Measurements from ENCODE around the gene GJD3.

GJD3 gene

GRCh38 chr17:40366861-40367518 lies 2.5 kb upstream of the GJD3 start:
- no peak for DNase-seq

DNA sequence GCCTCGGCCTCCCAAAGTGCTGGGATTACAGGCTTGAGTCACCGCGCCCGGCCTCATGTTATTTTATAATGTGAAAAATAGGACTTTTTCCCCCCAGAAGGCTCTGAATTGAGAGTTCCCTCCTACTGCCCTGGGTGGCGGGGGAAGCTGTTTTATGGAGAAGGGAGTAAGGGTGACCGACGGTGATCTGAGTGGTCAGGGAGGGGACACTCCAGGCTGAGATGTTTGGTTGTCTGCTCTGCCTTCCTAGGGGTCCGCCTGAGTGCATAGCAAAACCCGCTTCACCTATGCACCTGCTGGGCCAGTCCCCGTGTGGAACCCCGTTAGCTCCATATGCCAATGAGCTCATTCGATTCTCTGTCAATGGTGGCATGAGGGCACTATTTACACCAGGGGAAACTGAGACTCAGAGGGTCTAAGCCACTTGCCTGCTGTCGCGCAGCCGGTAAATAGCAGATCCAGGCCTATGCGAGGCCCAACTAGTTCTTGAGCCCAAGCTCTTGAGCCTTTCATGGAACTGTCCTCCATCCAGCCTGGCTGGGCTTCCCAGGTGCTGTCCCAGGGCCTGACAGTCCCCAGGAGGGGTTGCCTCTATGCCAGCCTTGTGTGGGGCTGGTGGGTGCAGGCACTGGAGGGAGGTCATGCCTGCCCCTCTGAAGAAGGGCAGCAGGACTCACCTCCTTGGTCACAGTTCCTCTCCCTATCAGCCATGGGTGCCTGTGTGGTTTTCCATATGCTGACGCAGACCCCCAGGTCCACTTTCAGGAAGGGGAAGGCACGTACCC lies 1.7 kb upstream of the GJD3 start:
- no peak for DNase-seq

DNA sequence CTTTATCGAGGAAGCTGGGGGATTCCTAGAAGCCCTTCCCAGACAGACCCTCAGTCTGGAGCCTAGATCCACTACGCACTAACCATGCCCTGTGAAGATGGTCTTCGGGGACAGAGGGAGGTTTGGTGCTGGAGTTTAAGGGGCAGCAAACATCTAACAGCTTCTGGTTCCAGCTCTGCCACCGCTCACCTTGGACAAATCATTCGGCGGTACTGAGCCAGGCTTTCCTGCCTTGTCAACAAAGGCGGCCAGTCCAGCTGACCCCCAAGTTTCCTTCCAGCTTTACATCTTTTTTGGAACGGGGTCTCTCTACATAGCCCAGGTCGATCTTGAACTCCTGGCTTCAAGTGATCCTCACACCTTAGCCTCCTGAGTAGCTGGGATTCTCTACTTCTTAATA lies 369 bp upstream of the GJD3 start:
- no peak for DNase-seq

DNA sequence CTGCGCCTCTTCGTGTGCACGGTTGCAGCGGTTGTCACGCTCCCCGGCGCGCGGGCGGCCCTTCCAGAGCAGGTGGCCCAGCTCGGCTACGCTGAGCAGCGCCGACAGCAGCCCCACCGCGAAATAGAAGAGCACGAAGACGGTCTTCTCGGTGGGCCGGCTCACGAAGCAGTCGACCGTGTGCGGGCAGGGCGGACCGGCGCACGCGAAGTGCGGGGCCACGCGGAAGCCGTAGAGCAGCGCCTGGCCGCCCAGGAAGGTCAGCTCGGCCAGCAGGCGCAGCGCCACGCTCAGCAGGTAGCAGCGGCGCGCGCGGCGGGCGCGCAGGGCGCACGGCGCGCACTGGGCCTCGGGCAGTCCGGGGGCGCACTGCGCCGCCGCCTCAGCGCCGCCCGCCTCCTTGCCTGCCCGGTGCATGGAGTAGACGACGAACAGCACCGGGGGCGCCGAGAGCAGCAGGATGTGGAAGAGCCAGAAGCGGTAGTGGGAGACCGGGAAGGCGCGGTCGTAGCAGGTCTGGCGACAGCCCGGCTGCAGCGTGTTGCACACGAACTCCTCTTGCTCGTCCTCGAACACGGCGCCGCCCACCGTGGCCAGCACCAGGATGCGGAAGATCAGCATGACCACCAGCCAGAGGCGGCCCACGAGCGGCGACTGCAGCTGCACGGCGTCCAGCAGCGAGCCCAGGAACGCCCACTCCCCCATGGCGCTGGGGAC lies 1.3 kb downstream of the GJD3 start:
- peak; percentile 37 for DNase-seq

DNA sequence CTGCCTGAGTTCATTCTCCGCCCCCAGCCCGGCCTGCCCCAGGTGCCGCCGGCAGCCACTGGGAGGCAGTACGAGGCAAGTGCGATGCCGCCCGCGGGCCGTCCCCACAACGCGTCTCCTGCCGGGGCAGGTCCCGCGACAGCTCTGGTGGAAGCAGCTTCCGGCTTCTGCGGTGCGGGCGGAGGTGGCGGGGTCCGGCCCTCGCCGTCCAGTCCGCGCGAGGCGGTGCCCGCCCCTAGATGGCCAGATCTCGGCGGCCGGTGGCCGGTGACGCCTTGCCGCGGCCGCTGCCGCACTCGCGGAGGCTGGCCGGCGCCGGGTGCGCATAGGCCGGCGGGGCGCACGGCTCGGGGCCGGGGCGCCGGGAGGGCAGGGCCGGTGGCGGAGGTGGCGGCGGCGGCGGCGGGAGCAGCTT lies 1.8 kb downstream of the GJD3 start:
- DNase-seq: peak; percentile 67

- DNase-seq: no peak
These were observed 2.4 kb downstream of the GJD3 start for GRCh38 chr17:40361925-40362695.

DNA sequence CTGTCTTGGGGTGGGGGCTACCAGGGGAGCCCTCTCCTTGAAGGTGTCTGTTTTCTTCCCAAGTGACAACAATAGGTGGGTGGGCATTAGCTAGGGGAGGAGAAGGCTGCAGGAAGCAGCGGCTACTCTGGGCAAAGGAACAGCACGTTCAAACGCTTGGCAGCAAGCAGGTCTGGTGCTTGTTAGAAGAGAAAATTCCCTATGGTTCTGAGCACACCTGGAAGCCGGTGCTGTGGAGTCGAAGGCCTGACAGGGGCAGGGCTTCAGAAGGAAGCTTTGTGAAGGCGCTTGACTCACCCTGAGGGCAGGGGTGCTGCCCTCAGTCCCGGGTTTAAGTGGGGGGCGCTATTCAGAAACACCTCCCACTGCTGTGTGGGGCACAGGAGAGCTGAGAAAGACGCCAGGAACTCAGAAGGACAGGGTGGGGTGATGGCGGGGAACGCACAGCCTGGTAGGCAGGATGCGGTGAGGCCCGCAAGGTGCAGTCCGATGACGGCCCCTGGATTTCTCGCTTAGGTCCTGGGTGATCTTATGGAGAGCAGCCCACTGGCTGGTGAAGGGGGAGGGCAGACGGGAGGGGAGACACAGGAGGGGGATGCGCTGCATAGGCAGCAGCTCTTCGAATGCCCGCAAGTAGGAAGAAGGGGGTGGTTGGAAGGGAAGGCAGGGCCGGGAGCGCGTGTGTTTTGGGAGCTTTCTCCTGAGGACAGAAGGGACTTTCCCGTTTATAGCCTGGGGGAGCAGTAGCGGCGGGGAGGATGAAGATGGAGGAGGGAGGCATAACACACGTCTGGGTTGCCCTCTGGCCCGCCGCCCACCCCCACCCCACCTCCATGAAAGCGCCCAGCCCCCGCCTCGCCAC lies 3.2 kb downstream of the GJD3 start:
- no peak for DNase-seq

GRCh38 chr17:40360091-40360490 lies 4.4 kb downstream of the GJD3 start:
- no peak for DNase-seq

GRCh38 chr17:40358323-40359038 lies 6.1 kb downstream of the GJD3 start:
- peak; percentile 73 for DNase-seq

DNA sequence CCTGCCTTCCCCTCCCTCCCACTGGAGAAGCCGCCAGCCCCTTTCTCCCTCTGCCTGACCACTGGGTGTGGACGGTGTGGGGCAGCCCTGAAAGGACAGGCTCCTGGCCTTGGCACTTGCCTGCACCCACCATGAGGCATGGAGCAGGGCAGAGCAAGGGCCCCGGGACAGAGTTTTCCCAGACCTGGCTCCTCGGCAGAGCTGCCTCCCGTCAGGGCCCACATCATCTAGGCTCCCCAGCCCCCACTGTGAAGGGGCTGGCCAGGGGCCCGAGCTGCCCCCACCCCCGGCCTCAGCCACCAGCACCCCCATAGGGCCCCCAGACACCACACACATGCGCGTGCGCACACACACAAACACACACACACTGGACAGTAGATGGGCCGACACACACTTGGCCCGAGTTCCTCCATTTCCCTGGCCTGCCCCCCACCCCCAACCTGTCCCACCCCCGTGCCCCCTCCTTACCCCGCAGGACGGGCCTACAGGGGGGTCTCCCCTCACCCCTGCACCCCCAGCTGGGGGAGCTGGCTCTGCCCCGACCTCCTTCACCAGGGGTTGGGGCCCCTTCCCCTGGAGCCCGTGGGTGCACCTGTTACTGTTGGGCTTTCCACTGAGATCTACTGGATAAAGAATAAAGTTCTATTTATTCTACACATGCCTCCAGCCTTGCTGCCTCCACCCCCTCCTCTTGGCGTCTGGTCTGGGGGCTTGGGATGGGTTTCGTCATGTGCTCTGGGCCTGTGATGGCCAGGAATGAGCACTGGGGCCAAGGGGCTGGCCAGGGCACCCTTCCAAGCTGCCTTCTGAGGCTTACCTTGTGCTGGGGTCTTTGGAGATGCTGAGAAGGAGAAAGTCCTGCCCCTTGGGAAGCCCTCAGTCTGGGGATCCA lies 7.3 kb downstream of the GJD3 start:
- no peak for DNase-seq

GRCh38 chr17:40355804-40356758 lies 8.5 kb downstream of the GJD3 start:
- DNase-seq: no peak

DNA sequence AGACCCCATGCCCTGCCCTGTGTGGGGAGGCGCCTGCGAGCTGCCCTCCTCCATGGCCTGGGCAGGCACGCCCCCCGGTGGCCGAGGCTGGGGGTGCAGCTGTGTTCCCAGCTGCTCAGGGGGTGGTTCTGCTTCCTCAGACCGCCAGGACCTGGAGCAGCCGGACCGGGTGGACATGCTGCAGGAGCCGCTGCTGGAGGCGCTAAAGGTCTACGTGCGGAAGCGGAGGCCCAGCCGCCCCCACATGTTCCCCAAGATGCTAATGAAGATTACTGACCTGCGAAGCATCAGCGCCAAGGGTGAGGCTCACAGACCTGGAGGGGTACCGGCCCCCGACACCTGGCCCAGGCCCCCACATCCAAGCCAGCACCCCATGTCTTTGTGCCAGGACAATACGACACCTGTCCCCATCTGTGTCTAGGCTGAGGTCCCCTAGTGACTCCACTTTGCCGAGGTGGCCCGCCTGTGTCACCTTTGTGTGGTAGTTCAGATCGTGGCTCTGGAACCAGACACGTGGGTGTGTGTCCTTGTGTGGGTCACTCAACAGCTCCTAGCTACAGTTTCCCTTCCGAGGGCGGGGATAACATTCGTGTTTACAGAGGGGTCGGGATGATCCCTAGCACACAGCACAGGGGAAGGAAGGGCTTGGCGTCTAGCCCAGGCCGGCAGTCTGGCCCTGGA lies 9.3 kb downstream of the GJD3 start:
- peak; percentile 9 for DNase-seq

DNA sequence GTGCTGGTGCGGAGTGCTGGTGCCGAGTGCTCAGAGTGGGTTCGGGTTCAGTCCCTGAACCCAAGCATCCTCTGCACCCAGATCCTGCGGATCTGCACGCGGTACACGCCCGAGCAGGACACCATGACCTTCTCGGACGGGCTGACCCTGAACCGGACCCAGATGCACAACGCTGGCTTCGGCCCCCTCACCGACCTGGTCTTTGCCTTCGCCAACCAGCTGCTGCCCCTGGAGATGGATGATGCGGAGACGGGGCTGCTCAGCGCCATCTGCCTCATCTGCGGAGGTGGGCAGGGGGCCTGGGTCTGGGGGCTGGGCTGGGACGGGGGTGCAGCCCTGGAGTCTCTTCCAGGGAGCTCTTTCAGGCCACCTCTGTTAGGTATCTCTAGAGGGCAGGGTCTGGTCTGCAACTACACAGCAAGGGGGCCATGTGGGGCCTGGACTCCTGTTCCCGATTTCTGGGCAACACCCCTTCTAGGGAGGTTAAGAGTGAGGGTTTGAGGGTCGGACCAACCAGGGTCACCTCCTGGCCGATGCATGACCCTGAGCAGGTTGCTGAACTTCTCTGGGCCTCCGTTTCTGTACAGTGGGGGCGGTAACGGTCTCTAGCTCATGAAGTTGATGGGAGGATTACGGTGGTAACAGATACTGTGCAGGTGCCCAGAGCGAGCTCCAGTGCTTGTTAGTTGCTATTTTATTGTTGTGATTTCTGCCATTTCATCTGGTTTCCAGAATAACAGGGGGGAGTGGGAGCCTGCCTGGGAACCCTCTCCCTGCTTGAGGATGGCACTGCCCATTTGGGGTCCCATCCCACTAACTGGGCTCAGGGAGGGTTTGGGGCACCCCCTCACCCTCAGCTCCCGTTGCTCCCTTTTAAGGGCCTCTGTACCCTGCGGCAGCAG lies 10.1 kb downstream of the GJD3 start:
- no peak for DNase-seq

GRCh38 chr17:40352779-40353394 lies 11.7 kb downstream of the GJD3 start:
- DNase-seq: no peak

DNA sequence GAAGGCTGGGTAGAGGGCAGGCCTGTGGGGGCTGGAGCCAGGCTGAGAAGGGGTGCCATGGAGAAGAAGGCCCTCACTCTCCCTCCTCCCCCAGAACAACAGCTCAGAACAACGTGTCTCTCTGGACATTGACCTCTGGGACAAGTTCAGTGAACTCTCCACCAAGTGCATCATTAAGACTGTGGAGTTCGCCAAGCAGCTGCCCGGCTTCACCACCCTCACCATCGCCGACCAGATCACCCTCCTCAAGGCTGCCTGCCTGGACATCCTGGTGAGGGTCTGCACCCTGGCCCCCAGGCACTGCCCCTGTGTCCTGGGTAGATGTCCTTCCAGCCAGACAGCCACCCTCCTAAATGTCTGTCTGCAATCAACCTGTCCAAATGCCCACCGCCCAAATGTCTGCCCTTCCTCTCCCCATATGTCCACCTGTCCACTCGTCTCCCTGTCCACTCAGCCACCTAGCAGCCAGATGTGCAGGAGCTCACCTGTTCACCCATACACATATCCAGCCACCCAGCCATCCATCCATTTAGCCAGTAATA lies 12.2 kb downstream of the GJD3 start:
- DNase-seq: no peak

DNA sequence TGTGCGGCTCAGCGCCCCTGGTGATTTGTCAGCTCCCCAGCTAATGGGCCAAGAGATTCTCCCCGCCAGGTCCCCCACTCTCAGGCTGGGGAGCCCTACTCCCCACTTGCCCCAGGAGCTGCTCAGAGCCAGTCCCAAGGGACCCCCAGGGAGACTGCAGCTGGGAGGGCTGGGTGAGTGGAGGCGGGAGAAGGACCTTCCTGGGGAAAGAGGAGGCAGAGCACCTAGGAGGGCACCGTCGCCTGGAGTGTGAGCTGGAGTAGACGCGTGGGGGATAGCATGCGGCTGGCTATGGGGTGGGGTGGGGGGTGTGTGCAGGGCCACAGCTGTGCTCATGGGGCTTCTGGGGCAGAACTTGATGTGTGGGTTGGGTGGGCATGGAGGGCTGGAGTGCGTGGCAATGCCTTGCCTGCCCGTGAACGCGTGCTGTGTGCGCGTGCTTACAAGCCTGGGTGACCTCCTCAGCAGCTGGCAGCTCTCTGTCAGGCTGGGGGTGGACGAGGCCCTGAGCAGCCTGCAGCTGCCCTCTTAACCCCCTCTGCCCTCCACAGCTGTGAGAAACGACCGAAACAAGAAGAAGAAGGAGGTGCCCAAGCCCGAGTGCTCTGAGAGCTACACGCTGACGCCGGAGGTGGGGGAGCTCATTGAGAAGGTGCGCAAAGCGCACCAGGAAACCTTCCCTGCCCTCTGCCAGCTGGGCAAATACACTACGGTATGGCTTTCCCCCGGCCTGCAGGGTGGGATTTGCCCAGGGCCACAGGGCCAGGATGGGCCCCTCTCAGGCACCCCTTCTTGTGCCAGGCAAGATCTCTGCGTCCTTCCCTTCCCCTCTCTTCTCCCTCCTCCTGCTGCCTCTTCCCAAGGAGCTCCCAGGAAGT lies 12.9 kb downstream of the GJD3 start:
- peak; percentile 27 for DNase-seq

Data from NCI-H2171 (cell line).